ENCODE measurements around the gene KRTAP12-1.

The KRTAP12-1 gene

DNA sequence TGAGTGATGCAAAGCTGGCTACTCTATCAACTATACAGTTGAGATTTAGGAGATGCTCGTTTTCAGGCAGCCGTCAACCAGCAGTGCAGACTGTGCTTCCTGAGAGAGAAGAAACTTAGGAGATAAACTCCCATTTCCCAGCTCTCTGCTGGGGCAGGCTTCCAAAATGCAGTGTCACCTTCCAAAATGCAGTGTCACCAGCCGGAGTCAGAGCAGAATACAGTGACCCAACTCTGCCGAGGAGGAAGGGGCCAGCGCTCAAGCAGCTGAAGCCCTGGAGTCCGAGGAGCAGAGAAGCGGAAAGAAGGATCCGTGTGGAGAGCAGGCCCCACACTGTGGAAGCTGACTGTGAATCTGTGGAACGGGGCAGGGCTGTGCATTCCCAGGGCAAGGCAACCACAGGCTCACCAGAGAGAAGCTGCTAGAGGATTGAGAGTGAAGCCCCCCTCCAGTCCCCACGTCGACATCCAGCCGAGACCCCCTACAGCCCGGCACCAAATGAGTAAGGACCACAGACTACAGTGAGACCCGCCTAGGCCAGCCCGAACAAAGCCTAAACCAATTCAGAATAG lies 703 bp upstream of the KRTAP12-1 start:
- TF ChIP-seq GATA2 (IDR thresholded peaks at IDR 0.05; ENCODE audit: low read depth, low read length) (no peak), GATA3 (IDR thresholded peaks at IDR 0.05; ENCODE audit: low read depth, low read length) (no peak)

DNA sequence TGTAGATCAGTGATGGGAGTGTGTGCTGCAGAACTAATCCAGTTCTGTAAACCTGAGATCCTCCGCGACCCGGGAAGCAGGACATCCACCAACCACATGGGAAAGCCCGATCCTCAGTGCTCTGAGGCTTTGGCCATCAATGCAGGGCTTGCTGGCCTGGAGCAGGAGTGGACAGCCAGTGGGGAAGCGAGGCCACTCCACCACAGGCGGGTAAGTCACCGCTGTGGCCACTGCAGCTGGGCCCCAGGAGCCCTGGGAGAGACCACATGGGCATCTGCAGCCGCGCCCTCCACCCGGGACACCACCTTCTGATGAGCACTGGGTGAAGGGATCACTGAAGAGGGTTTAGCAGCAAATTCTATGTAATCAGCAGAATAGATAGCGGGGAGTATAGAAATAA lies 811 bp downstream of the KRTAP12-1 start:
- TF ChIP-seq GATA2 (IDR thresholded peaks at IDR 0.05; ENCODE audit: low read depth, low read length) (no peak), GATA3 (IDR thresholded peaks at IDR 0.05; ENCODE audit: low read depth, low read length) (no peak)

DNA sequence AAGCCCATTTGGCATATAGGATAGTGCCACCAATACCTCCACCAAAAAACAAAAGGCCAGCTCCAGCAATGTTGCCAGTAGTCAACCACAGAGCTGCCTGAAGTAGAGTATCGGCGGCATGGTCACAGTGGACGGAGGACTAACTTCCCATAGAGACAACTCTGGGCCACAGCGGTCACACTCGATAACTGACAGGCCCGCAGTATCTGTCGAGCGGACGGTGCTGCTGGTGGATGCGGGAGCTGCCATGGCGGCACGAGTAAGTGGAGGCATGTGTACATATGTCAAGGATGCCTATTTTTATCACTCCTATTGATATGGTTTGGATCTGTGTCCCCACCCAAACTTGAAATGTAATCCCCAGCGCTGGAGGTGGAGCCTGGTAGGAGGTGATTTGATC lies 4.1 kb downstream of the KRTAP12-1 start:
- TF ChIP-seq GATA3 (IDR thresholded peaks at IDR 0.05; ENCODE audit: low read depth, low read length) (no peak), GATA2 (IDR thresholded peaks at IDR 0.05; ENCODE audit: low read depth, low read length) (no peak)

DNA sequence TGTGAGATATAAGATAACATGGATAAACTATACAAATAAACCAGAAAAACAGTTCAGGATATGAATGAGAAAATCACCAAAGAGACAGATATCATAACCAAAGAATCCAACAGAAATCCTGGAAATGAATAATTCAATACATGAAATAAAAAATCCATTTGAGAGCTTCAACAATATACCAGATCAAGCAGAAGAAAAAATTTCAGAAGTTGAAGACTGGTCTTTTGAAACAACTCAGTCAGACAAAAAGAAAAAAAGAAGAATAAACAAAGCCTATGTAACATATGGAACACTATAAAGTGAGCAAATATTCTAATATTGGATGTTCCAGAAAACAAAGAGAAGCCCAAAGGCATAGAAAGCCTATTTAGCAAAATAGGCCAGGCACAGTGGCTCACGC lies 10.1 kb downstream of the KRTAP12-1 start:
- TF ChIP-seq GATA3 (IDR thresholded peaks at IDR 0.05; ENCODE audit: low read depth, low read length) (no peak), GATA2 (IDR thresholded peaks at IDR 0.05; ENCODE audit: low read depth, low read length) (no peak)

DNA sequence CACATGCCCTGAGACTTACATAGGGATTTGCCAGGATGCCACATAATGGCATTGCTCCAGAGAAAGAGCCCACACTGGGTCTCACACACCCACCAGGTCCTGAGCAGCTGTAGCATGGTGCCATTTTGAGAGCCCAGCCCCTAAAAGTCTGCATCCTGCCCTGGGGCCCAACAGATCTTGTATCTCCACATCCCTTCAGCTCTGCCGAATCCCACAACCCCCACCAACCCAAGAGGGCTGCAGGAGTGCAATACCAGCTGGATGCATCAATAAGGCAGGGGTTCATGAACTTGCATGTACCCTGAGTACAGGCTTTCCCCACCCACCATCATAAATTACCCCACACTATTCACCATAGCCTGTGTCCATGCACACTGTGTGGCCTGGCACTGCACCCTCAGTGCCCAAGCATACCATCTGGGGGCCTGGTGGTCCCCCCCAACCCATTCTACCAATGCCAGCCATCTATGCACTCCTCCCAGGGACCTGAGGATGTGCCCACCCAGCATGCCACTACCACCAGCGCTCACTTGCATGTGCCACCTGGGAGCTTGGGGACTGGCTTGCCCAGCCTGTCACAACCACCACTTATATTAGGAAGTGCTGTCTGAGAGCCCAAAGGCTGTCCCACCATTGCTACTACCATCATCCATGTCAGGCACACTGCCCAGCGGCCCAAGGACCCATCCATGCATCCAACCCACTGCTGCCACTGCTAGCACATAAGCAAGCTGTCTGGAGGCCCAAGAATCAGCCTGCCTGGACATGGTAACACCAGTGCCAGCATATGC lies 11.1 kb downstream of the KRTAP12-1 start:
- no peak for TF ChIP-seq GATA3 (IDR thresholded peaks at IDR 0.05; ENCODE audit: low read depth, low read length)

DNA sequence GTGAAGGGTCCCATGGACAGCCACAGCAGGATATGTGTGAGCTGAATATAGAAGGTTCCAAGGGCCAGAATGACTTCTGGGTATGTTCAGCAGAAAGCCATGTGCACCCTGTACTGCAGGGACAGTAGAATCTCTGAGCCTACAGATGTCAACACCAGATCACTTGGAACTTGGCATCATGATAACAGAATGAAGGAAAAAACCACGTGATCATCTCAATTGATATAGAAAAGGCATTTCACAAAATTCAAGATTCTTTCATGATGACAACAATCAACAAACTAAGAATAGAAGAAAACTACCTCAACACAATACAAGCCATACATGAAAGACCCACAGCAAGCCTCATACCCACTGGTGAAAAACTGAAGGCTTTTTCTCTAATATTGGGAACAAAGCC lies 14.4 kb downstream of the KRTAP12-1 start:
- TF ChIP-seq GATA2 (IDR thresholded peaks at IDR 0.05; ENCODE audit: low read depth, low read length) (no peak), GATA3 (IDR thresholded peaks at IDR 0.05; ENCODE audit: low read depth, low read length) (no peak)

DNA sequence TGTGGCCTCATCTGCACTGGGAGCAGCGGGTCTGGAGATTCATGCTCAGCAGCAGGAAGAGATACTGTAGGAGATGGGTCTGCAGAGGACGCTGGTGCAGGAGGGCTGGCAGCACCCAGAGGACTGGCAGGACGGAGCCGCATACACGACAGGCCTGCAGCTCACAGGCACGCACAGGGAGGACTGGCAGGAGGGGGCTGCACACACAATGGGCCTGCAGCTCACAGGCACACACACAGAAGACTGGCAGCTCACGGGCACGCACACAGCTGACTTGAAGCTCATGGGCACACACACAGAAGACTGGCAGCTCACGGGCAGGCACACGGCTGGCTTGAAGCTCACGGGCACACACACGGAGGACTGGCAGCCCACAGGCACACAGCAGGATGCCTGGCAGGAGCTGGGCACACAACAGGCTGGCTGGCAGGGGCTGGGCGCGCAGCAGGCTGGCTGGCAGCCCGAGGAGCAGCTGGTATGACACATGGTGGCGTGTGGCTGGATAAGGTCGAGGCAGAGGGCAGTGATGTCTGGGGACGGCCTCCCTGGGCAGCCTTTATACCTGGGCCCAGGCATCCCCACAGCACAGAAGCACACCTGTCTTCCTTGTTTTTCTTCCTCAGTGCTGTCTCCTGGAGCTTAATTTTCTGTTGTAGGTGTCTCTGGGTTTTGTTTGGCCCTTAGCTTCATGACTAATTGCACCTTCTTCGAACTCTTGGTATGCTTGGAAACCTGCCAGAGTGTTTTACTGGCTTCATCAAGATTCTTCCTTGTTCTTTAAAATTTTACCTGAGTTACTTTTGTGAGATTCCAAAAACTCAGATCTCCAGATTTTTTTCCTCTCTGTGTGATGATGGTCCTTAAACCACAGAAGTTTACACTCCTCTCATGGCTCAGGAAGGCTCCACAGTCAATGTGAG lies 15.3 kb downstream of the KRTAP12-1 start, which contains the start of gene KRTAP12-2:
Gene KRTAP12-2 (minus strand): TSS at position 527 of the 920 bp plus-strand sequence. CDS start 41 bp downstream, at position 486.
- TF ChIP-seq GATA3 (IDR thresholded peaks at IDR 0.05; ENCODE audit: low read depth, low read length) (no peak), GATA2 (IDR thresholded peaks at IDR 0.05; ENCODE audit: low read depth, low read length) (no peak)

DNA sequence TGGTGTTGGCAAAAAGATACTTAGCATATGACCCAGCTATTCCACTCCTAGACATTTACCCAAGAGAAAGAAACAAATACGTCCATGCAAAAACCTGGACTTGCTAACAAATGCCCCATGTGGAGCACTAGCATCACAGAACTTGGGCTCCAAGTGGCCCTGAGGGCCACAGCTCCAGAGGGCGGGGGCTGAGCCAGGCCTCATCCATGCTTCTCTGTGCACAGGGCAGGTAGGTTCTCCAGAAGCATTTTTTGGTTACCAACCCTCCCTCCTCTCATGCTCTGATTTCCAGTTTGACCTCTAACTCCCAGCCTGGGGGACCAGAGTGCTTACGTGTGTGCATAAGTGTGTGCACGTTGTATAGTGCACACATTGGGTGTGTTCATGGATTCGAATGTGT lies 17.3 kb downstream of the KRTAP12-1 start:
- no peak for TF ChIP-seq GATA2 (IDR thresholded peaks at IDR 0.05; ENCODE audit: low read depth, low read length)
- TF ChIP-seq GATA3 (IDR thresholded peaks at IDR 0.05; ENCODE audit: low read depth, low read length): no peak

DNA sequence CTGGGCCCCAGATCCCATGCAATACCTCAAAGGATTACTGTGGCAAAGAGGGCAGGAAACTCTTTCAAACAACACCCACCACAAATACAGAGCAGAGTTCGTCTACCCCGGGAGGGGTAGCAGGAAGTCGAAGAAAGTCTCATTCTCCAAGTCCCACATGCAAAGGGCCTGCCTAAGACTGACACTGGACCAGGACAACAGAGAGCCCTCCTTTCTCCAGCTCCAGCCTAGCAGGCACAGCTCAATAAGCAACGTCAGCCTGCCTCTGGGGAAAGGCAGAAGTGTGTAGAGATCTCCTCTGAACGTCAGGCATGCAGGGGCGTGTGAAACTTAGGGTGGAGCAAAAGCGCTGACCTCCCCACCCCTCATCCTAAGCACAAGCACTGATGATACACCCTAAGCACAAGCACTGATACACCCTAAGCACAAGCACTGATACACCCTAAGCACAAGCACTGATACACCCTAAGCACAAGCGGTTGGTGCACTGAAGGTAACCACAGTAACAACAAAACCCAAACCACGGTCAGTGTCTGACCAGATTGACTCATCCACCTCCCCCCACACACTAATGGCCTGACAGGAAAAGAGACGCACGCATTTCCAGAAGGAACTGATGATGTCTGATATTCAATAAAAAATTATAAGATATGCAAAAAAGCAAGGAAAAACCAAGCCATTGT lies 22.9 kb downstream of the KRTAP12-1 start:
- TF ChIP-seq GATA2 (IDR thresholded peaks at IDR 0.05; ENCODE audit: low read depth, low read length): no peak
- no peak for TF ChIP-seq GATA3 (IDR thresholded peaks at IDR 0.05; ENCODE audit: low read depth, low read length)

DNA sequence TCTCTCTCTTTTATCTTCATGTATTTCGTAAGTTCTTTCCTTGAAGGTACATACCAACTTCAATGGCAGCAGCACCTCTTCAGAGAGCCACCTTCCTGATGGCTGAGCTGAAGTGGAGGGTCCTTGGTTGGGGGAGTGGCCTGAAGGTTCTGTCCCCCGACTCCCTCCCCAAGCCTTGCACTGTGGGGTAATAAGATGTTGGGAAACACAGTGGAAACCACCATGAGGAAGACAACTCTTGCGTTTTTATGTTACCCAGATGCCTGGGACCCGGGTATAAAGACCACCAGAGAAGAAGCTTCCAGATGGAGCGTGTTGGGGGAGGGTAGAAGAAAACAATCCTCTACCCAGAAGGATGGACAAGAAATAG lies 23.4 kb downstream of the KRTAP12-1 start:
- TF ChIP-seq GATA3 (IDR thresholded peaks at IDR 0.05; ENCODE audit: low read depth, low read length) (no peak), GATA2 (IDR thresholded peaks at IDR 0.05; ENCODE audit: low read depth, low read length) (no peak)

DNA sequence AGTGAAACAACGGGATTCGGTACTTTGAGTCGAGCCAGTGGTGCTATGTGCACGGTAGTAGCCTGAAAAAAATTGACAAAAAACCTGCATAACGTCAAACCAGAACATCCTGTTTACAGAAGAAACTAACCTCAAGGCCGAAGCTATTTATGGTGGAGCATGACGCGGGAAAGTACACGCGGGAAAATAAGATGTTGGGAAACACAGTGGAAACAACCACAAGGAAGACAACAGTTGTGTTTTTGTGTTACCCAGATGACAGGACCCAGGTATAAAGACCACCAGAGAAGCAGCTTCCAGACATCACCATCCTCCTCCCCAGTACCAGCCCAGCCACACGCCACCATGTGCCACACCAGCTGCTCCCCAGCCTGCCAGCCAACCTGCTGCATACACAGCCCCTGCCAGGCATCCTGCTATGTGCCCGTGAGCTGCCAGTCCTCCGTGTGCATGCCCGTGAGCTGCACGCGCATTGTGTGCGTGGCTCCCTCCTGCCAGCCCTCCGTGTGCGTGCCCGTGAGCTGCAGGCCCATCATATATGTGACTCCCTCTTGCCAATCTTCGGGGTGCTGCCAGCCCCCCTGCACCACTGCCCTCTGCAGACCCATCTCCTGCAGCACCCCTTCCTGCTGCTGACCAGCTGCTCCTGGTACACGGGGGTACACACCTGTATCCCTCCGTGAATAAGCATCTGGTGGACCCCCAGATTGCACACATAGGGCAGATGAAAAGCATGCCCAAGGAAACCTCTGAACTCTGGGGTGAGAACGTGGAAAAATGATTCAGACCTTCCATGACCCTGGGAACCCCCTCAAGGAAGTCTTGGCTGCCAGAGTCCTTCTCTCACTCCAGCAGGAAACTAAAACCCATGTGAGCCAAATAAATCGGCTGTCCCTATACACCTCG lies 24.1 kb downstream of the KRTAP12-1 start, which contains the start of gene KRTAP12-3:
Gene KRTAP12-3 (plus strand): TSS at position 298 of the 906 bp plus-strand sequence. CDS start 48 bp downstream, at position 346.
- TF ChIP-seq GATA2 (IDR thresholded peaks at IDR 0.05; ENCODE audit: low read depth, low read length): no peak

DNA sequence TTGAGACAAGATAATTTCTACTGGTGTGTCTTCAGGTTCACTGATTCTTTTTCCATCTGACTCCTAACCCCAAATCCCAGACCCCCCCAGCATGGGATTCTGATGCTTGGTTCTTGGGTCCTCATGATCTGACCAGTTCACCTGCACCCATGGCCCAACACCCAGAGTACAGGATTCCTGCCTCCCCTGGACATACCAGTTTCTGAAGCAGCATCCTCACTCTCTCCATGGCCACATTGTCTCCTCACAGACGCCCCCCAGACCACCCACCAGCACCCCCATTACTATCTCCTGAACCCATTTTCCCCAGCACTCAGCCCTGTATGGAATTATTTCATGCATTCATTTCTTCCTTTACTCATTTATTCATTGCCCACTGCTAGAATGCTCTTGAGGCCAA lies 25.1 kb downstream of the KRTAP12-1 start:
- TF ChIP-seq GATA2 (IDR thresholded peaks at IDR 0.05; ENCODE audit: low read depth, low read length) (no peak), GATA3 (IDR thresholded peaks at IDR 0.05; ENCODE audit: low read depth, low read length) (no peak)

All from SH-SY5Y (cell line).